Measurements from ENCODE around the gene SNRNP70.

DNA sequence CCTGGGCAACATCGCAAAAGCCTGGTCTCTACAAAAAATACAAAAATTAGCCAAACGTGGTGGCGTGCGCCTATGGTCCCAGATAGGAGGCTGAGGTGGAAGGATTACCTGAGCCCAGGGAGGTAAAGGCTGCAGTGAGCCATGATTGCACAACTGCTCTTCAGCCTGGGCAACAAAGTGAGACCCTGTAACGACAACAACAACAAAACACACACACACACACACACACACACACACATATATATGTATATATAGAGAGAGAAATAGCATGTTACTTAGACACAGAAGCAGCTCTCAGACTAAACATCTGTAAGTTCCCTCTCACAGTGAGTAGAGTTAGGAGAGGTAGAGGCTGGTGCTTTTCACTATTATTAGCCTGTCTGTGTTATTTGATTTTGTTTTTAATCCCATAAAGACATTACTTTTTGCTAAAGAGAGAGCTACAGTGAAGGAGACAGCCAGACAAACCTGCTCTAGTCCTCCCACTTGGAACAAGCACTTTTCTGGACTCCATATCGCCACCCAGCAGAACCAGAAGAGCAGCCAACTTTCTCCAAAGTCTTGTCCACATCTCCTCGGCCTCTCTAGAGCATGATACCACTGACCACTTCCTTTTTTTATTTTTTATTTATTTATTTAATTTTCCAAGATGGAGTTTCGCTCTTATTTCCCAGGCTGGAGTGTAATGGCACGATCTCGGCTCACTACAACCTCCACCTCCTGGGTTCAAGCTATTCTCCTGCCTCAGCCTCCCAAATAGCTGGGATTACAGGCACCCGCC lies 26.2 kb downstream of the SNRNP70 start:
- TF ChIP-seq FOXM1 (IDR thresholded peaks at IDR 0.05; ENCODE audit: borderline replicate concordance, low read depth): no peak
- no peak for TF ChIP-seq CREB1 (IDR thresholded peaks at IDR 0.05; ENCODE audit: low read depth)
- TF ChIP-seq, protein P1, sequence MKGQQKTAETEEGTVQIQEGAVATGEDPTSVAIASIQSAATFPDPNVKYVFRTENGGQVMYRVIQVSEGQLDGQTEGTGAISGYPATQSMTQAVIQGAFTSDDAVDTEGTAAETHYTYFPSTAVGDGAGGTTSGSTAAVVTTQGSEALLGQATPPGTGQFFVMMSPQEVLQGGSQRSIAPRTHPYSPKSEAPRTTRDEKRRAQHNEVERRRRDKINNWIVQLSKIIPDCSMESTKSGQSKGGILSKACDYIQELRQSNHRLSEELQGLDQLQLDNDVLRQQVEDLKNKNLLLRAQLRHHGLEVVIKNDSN (IDR thresholded peaks at IDR 0.05): no peak
- TF ChIP-seq EP300 (IDR thresholded peaks at IDR 0.05; ENCODE audit: borderline replicate concordance): no peak
- TF ChIP-seq EGR1 (IDR thresholded peaks at IDR 0.05): no peak
- no peak for TF ChIP-seq YY1 (IDR thresholded peaks at IDR 0.05; ENCODE audit: low read depth)
- TF ChIP-seq NFIC (IDR thresholded peaks at IDR 0.05): no peak
- TF ChIP-seq CEBPB (IDR thresholded peaks at IDR 0.05): no peak; the same call in 1 of the 2 replicates
- TF ChIP-seq, protein P2, sequence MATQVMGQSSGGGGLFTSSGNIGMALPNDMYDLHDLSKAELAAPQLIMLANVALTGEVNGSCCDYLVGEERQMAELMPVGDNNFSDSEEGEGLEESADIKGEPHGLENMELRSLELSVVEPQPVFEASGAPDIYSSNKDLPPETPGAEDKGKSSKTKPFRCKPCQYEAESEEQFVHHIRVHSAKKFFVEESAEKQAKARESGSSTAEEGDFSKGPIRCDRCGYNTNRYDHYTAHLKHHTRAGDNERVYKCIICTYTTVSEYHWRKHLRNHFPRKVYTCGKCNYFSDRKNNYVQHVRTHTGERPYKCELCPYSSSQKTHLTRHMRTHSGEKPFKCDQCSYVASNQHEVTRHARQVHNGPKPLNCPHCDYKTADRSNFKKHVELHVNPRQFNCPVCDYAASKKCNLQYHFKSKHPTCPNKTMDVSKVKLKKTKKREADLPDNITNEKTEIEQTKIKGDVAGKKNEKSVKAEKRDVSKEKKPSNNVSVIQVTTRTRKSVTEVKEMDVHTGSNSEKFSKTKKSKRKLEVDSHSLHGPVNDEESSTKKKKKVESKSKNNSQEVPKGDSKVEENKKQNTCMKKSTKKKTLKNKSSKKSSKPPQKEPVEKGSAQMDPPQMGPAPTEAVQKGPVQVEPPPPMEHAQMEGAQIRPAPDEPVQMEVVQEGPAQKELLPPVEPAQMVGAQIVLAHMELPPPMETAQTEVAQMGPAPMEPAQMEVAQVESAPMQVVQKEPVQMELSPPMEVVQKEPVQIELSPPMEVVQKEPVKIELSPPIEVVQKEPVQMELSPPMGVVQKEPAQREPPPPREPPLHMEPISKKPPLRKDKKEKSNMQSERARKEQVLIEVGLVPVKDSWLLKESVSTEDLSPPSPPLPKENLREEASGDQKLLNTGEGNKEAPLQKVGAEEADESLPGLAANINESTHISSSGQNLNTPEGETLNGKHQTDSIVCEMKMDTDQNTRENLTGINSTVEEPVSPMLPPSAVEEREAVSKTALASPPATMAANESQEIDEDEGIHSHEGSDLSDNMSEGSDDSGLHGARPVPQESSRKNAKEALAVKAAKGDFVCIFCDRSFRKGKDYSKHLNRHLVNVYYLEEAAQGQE (IDR thresholded peaks at IDR 0.05; ENCODE audit: low read depth): no peak

All from Ishikawa (cell line).